Fibroblast of lung (primary cell): ENCODE data around the gene KIR3DL2. TPM values are rescaled to one million over a fixed set of nuclear protein-coding genes. Genes with fewer than 3 reads are reported as not detected.

Experiments used
- DNase-seq, 2 donors: peaks; one replicate each; pipeline versions ENCODE4 v3.0.0 to v3.0.0-alpha.2; 2010; ENCODE audit warnings: low read depth in 2 of 2
- H2AFZ ChIP-seq: 2 replicates; pipeline ENCODE4 v1.5.1; 2012; ENCODE audit warnings: low read length, control low read depth, inconsistent platforms
- H3K27ac ChIP-seq: 2 replicates; pipeline ENCODE4 v1.5.1; 2011; ENCODE audit warnings: low read length, control low read depth; ENCODE audit not compliant: insufficient read depth
- H3K27me3 ChIP-seq: 2 replicates; pipeline ENCODE4 v1.5.1; 2011; ENCODE audit warnings: mild to moderate bottlenecking, low read length; ENCODE audit not compliant: control insufficient read depth, insufficient read depth
- H3K36me3 ChIP-seq: 2 replicates; pipeline ENCODE4 v1.5.1; 2011; ENCODE audit warnings: low read length; ENCODE audit not compliant: control insufficient read depth, insufficient read depth
- H3K4me1 ChIP-seq: 2 replicates; pipeline ENCODE4 v1.5.1; 2011; ENCODE audit warnings: low read length; ENCODE audit not compliant: control insufficient read depth, insufficient read depth; ENCODE audit errors: extremely low read depth
- H3K4me2 ChIP-seq: 2 replicates; pipeline ENCODE4 v1.5.1; 2011; ENCODE audit warnings: low read length, control low read depth; ENCODE audit not compliant: insufficient read depth; ENCODE audit errors: extremely low read depth
- H3K4me3 ChIP-seq, 4 experiments: fragments of 200-600 bp in 1 of 4; sonication (generic) in 1 of 4; replicated peaks in 1 of 4; 2 replicates each; pipeline ENCODE4 v1.5.1; 2011 to 2016; ENCODE audit warnings: low read length in 4 of 4, low read depth in 3 of 4, mild to moderate bottlenecking in 3 of 4, control low read depth in 2 of 4, inconsistent platforms in 1 of 4, mixed read lengths in 1 of 4; ENCODE audit not compliant: insufficient read depth in 1 of 4; ENCODE audit errors: control extremely low read depth in 1 of 4
- H3K79me2 ChIP-seq: 2 replicates; pipeline ENCODE4 v1.5.1; 2012; ENCODE audit warnings: mild to moderate bottlenecking, low read length, inconsistent platforms; ENCODE audit not compliant: control insufficient read depth, insufficient read depth
- H3K9ac ChIP-seq: 2 replicates; pipeline ENCODE4 v1.5.1; 2011; ENCODE audit warnings: mild to moderate bottlenecking, low read length, control low read depth; ENCODE audit not compliant: insufficient read depth
- H3K9me3 ChIP-seq: 2 replicates; pipeline ENCODE4 v1.5.1; 2012; ENCODE audit warnings: low read depth, low read length; ENCODE audit not compliant: control insufficient read depth, insufficient read depth
- H4K20me1 ChIP-seq: 2 replicates; pipeline ENCODE4 v1.5.1; 2011; ENCODE audit warnings: low read length; ENCODE audit not compliant: control insufficient read depth, insufficient read depth; ENCODE audit errors: extremely low read depth
- EZH2 ChIP-seq: IDR thresholded peaks from 2 replicates; pipeline ENCODE4 v1.5.1; 2012; ENCODE audit warnings: low read length, control low read depth, mild to moderate bottlenecking; ENCODE audit errors: missing control alignments
- polyA plus RNA-seq, 2 donors: library from polyadenylated mRNA; depleted of rRNA in 1 of 2; stranded (reverse) in 1 of 2; unstranded in 1 of 2; fragments of >200 nt; gene quantifications; 2 replicates each; pipeline ENCODE4 v1.2.1, GENCODE V29; 2011 to 2012; ENCODE audit warnings: missing spikeins in 1 of 2
- total RNA-seq: library from RNA; depleted of rRNA; stranded (reverse); fragments of >200 nt; gene quantifications from 2 replicates; pipeline ENCODE4 v1.2.1, GENCODE V29; 2014
- TF ChIP-seq, protein P1 (sequence below), 2 donors: IDR thresholded peaks in 1 of 2; conservative IDR thresholded peaks in 1 of 2; 1 replicate in 1 of 2; 2 replicates in 1 of 2; pipeline ENCODE4 v1.5.1; 2011 to 2012; ENCODE audit warnings: low read length in 2 of 2, control low read depth in 1 of 2, inconsistent platforms in 1 of 2, low read depth in 1 of 2, mild to moderate bottlenecking in 1 of 2

Gene KIR3DL2
- total and polyA plus RNA-seq, 2 donors (not counting 1 experiment from before 2014, with no cell fraction given): not detected

DNA sequence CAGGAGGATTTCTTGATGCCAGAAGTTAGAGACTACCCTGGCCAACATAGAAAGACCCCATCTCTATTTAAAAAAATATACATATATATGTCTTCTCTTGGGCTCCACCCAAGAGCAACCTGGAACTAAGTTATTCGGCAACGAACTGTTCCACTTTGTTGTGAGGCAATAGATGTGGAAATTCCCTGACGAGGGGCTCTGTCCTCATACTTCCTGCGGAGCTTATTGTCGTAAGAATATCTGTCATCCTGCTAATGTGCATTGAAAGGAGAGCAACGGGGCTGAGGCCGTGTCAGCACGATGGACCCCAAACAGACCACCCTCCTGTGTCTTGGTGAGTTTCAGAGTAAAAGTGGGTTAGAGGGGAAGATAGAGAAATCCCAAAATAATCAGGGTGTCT lies 23.7 kb downstream of the KIR3DL2 start, which contains the start of gene FCAR:
Gene FCAR, plus strand, starts transcription at position 246 of the 400 bp plus-strand sequence. Its CDS starts 55 bp downstream, at position 301.
- no peak for DNase-seq
- H3K4me2 ChIP-seq: no peak within 1 kb of the TSS
- no peaks in the 10 kb centered on the region for H4K20me1 ChIP-seq
- TF ChIP-seq, protein P1, sequence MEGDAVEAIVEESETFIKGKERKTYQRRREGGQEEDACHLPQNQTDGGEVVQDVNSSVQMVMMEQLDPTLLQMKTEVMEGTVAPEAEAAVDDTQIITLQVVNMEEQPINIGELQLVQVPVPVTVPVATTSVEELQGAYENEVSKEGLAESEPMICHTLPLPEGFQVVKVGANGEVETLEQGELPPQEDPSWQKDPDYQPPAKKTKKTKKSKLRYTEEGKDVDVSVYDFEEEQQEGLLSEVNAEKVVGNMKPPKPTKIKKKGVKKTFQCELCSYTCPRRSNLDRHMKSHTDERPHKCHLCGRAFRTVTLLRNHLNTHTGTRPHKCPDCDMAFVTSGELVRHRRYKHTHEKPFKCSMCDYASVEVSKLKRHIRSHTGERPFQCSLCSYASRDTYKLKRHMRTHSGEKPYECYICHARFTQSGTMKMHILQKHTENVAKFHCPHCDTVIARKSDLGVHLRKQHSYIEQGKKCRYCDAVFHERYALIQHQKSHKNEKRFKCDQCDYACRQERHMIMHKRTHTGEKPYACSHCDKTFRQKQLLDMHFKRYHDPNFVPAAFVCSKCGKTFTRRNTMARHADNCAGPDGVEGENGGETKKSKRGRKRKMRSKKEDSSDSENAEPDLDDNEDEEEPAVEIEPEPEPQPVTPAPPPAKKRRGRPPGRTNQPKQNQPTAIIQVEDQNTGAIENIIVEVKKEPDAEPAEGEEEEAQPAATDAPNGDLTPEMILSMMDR (conservative IDR thresholded peaks at IDR 0.05 in 1 of 2, IDR thresholded peaks at IDR 0.05 in 1 of 2; ENCODE audit: low read depth in 1 of 2, low read length in 2 of 2): no peak
- no peaks in the 10 kb centered on the region for H3K27me3 ChIP-seq
- no peak within 1 kb of the TSS for H3K4me3 ChIP-seq
- H3K9ac ChIP-seq: no peak within 1 kb of the TSS
- H3K36me3 ChIP-seq: no peaks in the 10 kb centered on the region
- no peak within 1 kb of the TSS for H3K27ac ChIP-seq
- H3K4me1 ChIP-seq: no peaks in the 10 kb centered on the region
- H2AFZ ChIP-seq: no peak within 1 kb of the TSS
- H3K79me2 ChIP-seq: no peaks in the 10 kb centered on the region
- H3K9me3 ChIP-seq: no peaks in the 10 kb centered on the region

DNA sequence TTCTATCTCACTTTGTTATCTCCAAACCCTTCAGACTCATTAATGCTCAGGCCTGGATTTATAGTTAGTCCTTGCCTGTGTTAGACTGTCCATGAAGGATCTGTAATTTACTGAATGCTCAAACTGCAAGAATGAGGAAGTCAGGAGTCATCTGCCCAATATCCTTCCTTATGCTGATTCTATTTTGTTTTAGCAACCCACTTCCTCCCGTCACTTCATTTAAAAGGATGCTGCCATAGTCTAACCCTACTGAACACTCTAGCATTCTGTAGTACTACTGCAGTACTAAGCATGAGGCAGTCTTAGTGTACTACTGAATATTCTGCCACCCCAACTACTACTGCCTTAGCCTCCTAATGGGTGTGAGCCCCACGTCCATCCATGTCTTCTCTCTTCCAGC lies 25.3 kb downstream of the KIR3DL2 start:
- Histone ChIP-seq H3K4me1 (no peaks in the 10 kb centered on the region), H3K79me2 (no peaks in the 10 kb centered on the region), H3K4me3 (no peak overlapping the region), H4K20me1 (no peaks in the 10 kb centered on the region), H3K9ac (no peak overlapping the region), H3K27me3 (no peaks in the 10 kb centered on the region), H3K4me2 (no peak overlapping the region), H2AFZ (no peak overlapping the region), H3K9me3 (no peaks in the 10 kb centered on the region), H3K36me3 (no peaks in the 10 kb centered on the region), H3K27ac (no peak overlapping the region)
- TF ChIP-seq, protein P1 (conservative IDR thresholded peaks at IDR 0.05 in 1 of 2, IDR thresholded peaks at IDR 0.05 in 1 of 2; ENCODE audit: low read depth in 1 of 2, low read length in 2 of 2): no peak
- TF ChIP-seq EZH2: no peak
- DNase-seq: no peak

DNA sequence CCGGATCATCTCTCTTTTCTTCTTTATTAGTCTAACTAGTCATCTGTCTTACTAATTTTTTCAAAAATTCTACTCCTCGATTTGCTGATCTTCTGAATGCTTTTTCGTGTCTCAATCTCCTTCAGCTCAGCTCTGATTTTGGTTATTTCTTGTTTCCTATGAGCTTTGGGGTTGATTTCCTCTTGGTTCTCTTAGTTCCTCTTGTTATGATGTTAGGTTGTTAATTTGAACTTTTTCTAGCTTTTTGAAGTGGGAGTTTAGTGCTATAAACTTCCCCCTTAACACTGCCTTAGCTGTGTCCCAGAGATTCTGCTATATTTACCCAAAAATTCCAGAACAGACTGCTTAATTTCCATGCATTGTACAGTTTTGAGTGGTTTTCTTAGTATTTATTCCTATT lies 27.2 kb downstream of the KIR3DL2 start:
- no peaks in the 10 kb centered on the region for H4K20me1 ChIP-seq
- H3K4me3 ChIP-seq: no peak overlapping the region
- TF ChIP-seq EZH2: no peak
- TF ChIP-seq, protein P1 (conservative IDR thresholded peaks at IDR 0.05 in 1 of 2, IDR thresholded peaks at IDR 0.05 in 1 of 2; ENCODE audit: low read depth in 1 of 2, low read length in 2 of 2): no peak
- no peaks in the 10 kb centered on the region for H3K36me3 ChIP-seq
- no peak overlapping the region for H3K4me2 ChIP-seq
- H3K4me1 ChIP-seq: no peaks in the 10 kb centered on the region
- no peak overlapping the region for H3K9ac ChIP-seq
- no peak overlapping the region for H3K27ac ChIP-seq
- no peak for DNase-seq
- H2AFZ ChIP-seq: no peak overlapping the region
- H3K9me3 ChIP-seq: no peaks in the 10 kb centered on the region
- no peaks in the 10 kb centered on the region for H3K27me3 ChIP-seq
- H3K79me2 ChIP-seq: no peaks in the 10 kb centered on the region
